22Rv1 (cell line): ENCODE results near the gene KIAA0753.

Source experiments
- H3K27ac ChIP-seq: fragments of 450-650 bp; 2 replicates; pipeline ENCODE4 v1.5.1; 2017
- CTCF ChIP-seq: fragments of 450-650 bp; IDR thresholded peaks from 2 replicates; pipeline ENCODE4 v1.5.1; 2017; ENCODE audit warnings: mild to moderate bottlenecking
- ZFX ChIP-seq: fragments of 450-650 bp; IDR thresholded peaks from 2 replicates; pipeline ENCODE4 v1.6.1; 2017; ENCODE audit warnings: antibody characterized with exemption, borderline replicate concordance

The KIAA0753 gene

GRCh38 chr17:6651354-6651918 is 10.9 kb upstream of the KIAA0753 start, which contains the start of the genes C17orf100 and MED31:
C17orf100 (plus strand) TSS chr17:6651762; CDS start chr17:6651914, 152 bp downstream.
MED31 (minus strand) TSS chr17:6651605; CDS start chr17:6651528, 77 bp downstream.
- no peak for TF ChIP-seq ZFX
- no peak for TF ChIP-seq CTCF
- peak within 1 kb of the TSS; percentile 90 for H3K27ac ChIP-seq

GRCh38 chr17:6648181-6648580 is 7.7 kb upstream of the KIAA0753 start:
- 0 out of 2 replicates have a peak overlapping the region, but pooled peaks have one; percentile 8 for H3K27ac ChIP-seq
- no peak for TF ChIP-seq CTCF
- TF ChIP-seq ZFX = no peak

GRCh38 chr17:6643451-6644125 is 3.1 kb upstream of the KIAA0753 start:
- TF ChIP-seq CTCF (no peak), ZFX (no peak)

GRCh38 chr17:6642592-6642991 is 2.1 kb upstream of the KIAA0753 start:
- H3K27ac ChIP-seq = peak overlapping the region; percentile 93
- no peak for TF ChIP-seq ZFX
- no peak for TF ChIP-seq CTCF

More at GRCh38 chr17:6643451-6644125, 3.1 kb upstream of the KIAA0753 start:
- 0 out of 2 replicates have a peak overlapping the region, but pooled peaks have one; percentile 93 for H3K27ac ChIP-seq

- TF ChIP-seq ZFX (no peak), CTCF (no peak)
- H3K27ac ChIP-seq = peak overlapping the region; percentile 93
Observed at GRCh38 chr17:6641247-6641863, 844 bp upstream of the KIAA0753 start.

- TF ChIP-seq CTCF (no peak), ZFX (no peak)
- peak overlapping the region; percentile 93 for H3K27ac ChIP-seq
Observed at GRCh38 chr17:6639586-6640535, 650 bp downstream of the KIAA0753 start.
